PC-9 (cell line): ENCODE data around the gene MYO16.

ENCODE experiments used
- EZH2 ChIP-seq: fragments of 200-600 bp; sonication (generic); IDR thresholded peaks from 2 replicates; pipeline ENCODE4 v1.8.0; 2017; ENCODE audit warnings: antibody characterized with exemption, low read depth
- TF ChIP-seq, protein P1 (sequence below): fragments of 200-600 bp; sonication (generic); conservative IDR thresholded peaks from 2 replicates; pipeline ENCODE4 v1.6.1; 2017; ENCODE audit warnings: mixed run types, antibody characterized with exemption, mild to moderate bottlenecking, moderate library complexity

DNA sequence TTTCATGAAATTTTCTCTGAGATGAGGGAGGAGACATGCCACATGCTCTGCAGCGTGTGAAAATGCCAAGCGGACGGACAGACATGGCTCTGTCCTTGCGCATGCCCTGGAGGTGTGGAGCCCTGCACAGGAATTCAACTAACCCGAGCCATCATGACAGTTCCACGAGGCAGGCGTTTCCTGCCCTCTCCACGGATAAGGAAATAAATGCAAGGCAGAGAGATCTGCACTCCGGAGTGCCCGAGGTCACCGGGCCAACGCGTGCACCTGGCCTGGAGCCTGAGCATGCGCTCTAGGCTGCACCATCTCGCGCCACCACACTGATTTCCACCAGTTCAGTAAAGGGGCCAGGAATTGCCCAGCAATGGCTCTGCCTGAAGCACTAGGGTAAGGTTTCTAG is 298.2 kb downstream of the MYO16 start:
- TF ChIP-seq, protein P1, sequence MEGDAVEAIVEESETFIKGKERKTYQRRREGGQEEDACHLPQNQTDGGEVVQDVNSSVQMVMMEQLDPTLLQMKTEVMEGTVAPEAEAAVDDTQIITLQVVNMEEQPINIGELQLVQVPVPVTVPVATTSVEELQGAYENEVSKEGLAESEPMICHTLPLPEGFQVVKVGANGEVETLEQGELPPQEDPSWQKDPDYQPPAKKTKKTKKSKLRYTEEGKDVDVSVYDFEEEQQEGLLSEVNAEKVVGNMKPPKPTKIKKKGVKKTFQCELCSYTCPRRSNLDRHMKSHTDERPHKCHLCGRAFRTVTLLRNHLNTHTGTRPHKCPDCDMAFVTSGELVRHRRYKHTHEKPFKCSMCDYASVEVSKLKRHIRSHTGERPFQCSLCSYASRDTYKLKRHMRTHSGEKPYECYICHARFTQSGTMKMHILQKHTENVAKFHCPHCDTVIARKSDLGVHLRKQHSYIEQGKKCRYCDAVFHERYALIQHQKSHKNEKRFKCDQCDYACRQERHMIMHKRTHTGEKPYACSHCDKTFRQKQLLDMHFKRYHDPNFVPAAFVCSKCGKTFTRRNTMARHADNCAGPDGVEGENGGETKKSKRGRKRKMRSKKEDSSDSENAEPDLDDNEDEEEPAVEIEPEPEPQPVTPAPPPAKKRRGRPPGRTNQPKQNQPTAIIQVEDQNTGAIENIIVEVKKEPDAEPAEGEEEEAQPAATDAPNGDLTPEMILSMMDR = no peak
- TF ChIP-seq EZH2 = no peak
